Calu3 (cell line): ENCODE data around the gene PPBP. TPM values are rescaled to one million over a fixed set of nuclear protein-coding genes. Genes with fewer than 3 reads are reported as not detected.

Experiments used
- BruUV-seq: library from RNA; stranded (reverse); fragments of 400-500 nt; replicated peaks from 2 replicates; lab custom pipeline; 2021; lab: Mats Ljungman, UMichigan
- CTCF ChIA-PET: fragments of 300-600 bp; sonication (Branson Sonifier 250); formaldehyde crosslinking; loops from one replicate; lab custom pipeline; 2022; ENCODE audit warnings: antibody characterized with exemption; lab: Charles Lee
- DNase-seq: peaks from one replicate; pipeline ENCODE4 v3.0.0; 2022
- H3K27ac Mint-ChIP-seq: one replicate; pipeline ENCODE4 v1.8.0; 2022; ENCODE audit warnings: mixed read lengths; ENCODE audit not compliant: unreplicated experiment
- H3K27me3 Mint-ChIP-seq: one replicate; pipeline ENCODE4 v1.8.0; 2022; ENCODE audit warnings: mixed read lengths; ENCODE audit not compliant: unreplicated experiment
- H3K36me3 Mint-ChIP-seq: one replicate; pipeline ENCODE4 v1.8.0; 2022; ENCODE audit warnings: mild to moderate bottlenecking, moderate library complexity, mixed read lengths; ENCODE audit not compliant: insufficient read depth, unreplicated experiment
- H3K4me1 Mint-ChIP-seq: one replicate; pipeline ENCODE4 v1.8.0; 2022; ENCODE audit warnings: mild to moderate bottlenecking, low read depth, mixed read lengths; ENCODE audit not compliant: unreplicated experiment
- H3K4me3 Mint-ChIP-seq: one replicate; pipeline ENCODE4 v1.8.0; 2022; ENCODE audit warnings: mild to moderate bottlenecking, low read depth, moderate library complexity, mixed read lengths; ENCODE audit not compliant: unreplicated experiment
- H3K9me3 Mint-ChIP-seq: one replicate; pipeline ENCODE4 v1.8.0; 2022; ENCODE audit warnings: low read depth, mixed read lengths; ENCODE audit not compliant: unreplicated experiment
- intact Hi-C: fragments of 100-400 bp; cut with micrococcal nuclease; formaldehyde crosslinking; loops from one replicate; pipeline ENCODE4 v1.10.0; 2022; ENCODE audit not compliant: unreplicated experiment
- total RNA-seq: library from RNA; stranded (reverse); gene quantifications from 2 replicates; pipeline ENCODE4 v1.2.3, GENCODE V29; 2022
- TF ChIP-seq, protein P1 (sequence below): fragments of 200-600 bp; IDR thresholded peaks from one replicate; pipeline ENCODE4 v1.8.0; 2022; ENCODE audit warnings: antibody characterized with exemption; ENCODE audit not compliant: unreplicated experiment

The PPBP gene
- total RNA-seq, 1 experiment from 2014 or later = not detected

DNA sequence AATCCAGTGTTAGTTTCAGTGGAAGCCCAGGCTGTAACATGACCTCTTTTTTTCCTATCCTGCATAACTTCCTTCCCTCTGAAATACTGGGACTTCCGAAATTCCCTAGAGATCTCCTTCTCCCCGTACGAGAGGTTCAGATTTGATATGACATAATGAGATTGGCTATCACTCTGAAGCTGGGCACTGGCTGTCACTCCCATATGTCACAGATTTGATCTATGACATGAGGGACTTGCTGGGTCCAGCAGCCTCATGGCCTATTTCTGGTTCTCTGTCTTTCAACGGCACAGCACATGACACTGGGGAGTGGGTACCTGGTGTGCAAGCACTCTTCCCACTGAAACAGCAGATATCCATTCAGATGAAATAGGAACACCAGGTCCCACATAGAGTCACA lies 42.9 kb downstream of the PPBP start:
- no peak for DNase-seq
- Mint-ChIP-seq H3K4me1 (peaks cover 22% of the 10 kb centered on the region), H3K27ac (no peak overlapping the region), H3K9me3 (no peaks in the 10 kb centered on the region), H3K27me3 (peaks cover 14% of the 10 kb centered on the region), H3K36me3 (peaks cover 12% of the 10 kb centered on the region), H3K4me3 (peak overlapping the region; percentile 77)
- BruUV-seq = no TSS peak
- CTCF ChIA-PET = interaction anchor here (1.3 kb wide), 1 partner anchor 94 kb away, joined by 3 read pairs; the partner anchor contains the start of gene CXCL3
- intact Hi-C loops = no loop called here
- TF ChIP-seq, protein P1, sequence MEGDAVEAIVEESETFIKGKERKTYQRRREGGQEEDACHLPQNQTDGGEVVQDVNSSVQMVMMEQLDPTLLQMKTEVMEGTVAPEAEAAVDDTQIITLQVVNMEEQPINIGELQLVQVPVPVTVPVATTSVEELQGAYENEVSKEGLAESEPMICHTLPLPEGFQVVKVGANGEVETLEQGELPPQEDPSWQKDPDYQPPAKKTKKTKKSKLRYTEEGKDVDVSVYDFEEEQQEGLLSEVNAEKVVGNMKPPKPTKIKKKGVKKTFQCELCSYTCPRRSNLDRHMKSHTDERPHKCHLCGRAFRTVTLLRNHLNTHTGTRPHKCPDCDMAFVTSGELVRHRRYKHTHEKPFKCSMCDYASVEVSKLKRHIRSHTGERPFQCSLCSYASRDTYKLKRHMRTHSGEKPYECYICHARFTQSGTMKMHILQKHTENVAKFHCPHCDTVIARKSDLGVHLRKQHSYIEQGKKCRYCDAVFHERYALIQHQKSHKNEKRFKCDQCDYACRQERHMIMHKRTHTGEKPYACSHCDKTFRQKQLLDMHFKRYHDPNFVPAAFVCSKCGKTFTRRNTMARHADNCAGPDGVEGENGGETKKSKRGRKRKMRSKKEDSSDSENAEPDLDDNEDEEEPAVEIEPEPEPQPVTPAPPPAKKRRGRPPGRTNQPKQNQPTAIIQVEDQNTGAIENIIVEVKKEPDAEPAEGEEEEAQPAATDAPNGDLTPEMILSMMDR = no peak

DNA sequence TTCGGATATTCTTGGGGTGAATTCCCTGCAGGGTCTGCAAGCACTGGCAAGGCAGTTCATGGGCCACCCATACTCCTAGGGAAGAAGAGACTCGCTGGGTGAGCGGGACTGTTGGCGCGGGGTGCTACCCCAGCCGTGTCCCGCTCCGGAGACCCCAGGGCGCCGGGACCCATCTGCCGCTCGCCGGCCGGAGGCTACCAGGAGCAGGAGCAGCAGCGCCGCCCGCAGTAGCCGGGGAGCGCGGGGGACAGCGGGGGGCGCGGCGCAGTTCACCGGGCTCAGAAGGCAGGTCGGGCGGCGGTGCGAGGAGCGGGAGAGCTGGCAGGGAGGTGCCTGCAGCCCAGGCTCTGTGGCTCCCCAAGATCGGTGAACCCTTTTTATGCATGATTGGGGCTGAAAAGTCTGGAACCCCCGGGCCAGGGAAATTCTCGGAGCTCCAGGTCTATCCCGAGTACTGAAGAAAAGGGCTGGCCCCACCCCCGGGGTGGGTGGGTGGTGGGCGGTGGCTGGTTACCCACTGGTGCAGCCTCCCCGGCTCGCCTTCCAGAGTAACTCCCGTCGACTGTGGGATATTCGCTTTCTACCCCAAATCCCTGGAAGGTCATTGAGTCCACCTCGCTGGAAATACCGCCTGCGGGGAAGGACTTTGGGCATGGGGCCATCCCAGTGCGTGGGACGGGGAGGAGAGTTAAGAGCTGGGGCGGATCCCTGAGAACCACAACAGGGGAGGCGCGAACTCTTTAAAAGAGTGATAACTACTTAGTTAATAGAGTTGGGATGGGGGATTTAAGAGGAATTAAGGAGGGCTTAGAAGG lies 43.7 kb downstream of the PPBP start:
- H3K27me3 Mint-ChIP-seq = peaks cover 14% of the 10 kb centered on the region
- peak; percentile 45 for DNase-seq
- CTCF ChIA-PET = interaction anchor here (1.3 kb wide), 1 partner anchor 94 kb away, joined by 3 read pairs; the partner anchor contains the start of gene CXCL3

DNA sequence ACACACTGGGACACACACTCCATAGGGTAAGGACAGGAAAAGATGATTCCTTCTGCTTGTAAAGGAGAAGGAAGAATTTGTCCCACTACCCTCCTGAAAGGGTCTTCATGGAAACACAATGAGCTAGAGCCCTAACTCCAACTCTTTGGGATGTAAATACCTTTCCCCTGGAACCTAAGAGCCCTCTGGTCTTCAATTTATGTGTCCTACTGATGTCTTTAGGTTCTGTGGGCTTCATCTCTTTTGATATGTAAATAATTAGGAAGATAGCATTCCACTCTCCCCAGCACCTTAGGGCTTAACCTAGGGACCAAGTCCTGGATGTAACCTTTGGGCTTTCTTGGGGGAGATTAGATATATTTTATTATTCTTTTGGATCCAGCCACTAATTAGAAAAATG lies 44.4 kb downstream of the PPBP start:
- CTCF ChIA-PET = no interaction called here
- Mint-ChIP-seq H3K4me3 (peak overlapping the region; percentile 77), H3K36me3 (peaks cover 12% of the 10 kb centered on the region), H3K9me3 (peaks cover 3% of the 10 kb centered on the region), H3K4me1 (peaks cover 11% of the 10 kb centered on the region), H3K27ac (no peak overlapping the region), H3K27me3 (peaks cover 14% of the 10 kb centered on the region)
- no peak for DNase-seq
- TF ChIP-seq, protein P1 = no peak
- no TSS peak for BruUV-seq
- intact Hi-C loops = loop anchor here (5.0 kb wide), 1 partner anchor 49 kb away; no protein-coding TSS in a partner anchor

More for the DNA sequence above, 43.7 kb downstream of the PPBP start:
- TF ChIP-seq, protein P1 = no peak
- Mint-ChIP-seq H3K36me3 (peaks cover 12% of the 10 kb centered on the region), H3K4me1 (peaks cover 18% of the 10 kb centered on the region), H3K9me3 (no peaks in the 10 kb centered on the region), H3K4me3 (peak overlapping the region; percentile 77), H3K27ac (peak overlapping the region; percentile 60)
- BruUV-seq = no TSS peak
- intact Hi-C loops = loop anchor here (5.0 kb wide), 1 partner anchor 48 kb away; no protein-coding TSS in a partner anchor

DNA sequence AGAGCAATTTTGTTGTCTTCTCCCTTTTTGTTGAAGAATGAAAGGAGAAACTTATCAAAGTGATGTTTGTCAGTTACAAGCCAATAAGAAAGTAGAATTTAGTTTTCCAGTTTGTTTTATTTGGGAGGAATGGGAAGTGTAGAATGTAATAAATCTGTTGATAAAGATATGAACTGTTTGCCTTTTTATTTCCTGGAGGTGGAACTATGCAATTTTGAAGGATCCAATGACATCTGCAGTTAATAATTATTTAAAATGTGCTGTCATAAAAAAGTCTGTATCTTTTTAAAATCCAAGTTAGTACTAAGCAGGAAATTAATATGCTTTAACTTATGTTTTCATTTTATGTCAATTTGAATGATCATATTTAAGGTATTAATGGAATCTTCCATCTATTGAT lies 51.0 kb downstream of the PPBP start:
- intact Hi-C loops = no loop called here
- no peak for DNase-seq
- no TSS peak for BruUV-seq
- Mint-ChIP-seq H3K27ac (no peak overlapping the region), H3K4me1 (peaks cover 19% of the 10 kb centered on the region), H3K4me3 (no peak overlapping the region), H3K27me3 (peaks cover under 1% of the 10 kb centered on the region), H3K36me3 (no peaks in the 10 kb centered on the region), H3K9me3 (peaks cover 4% of the 10 kb centered on the region)
- CTCF ChIA-PET = no interaction called here
- TF ChIP-seq, protein P1 = no peak

Other genes starting within 250 kb of the PPBP start
- gene CXCL8, start 247.6 kb downstream of the PPBP start, total RNA-seq = 222 and 404 TPM in 2 replicates
- 48.2 and 91.0 TPM in 2 replicates for gene CXCL6, start 151.5 kb downstream of the PPBP start, total RNA-seq
- gene PF4V1, start 134.9 kb downstream of the PPBP start, total RNA-seq = not detected in 2 replicates
- gene CXCL1, start 118.8 kb downstream of the PPBP start, total RNA-seq = 212 and 414 TPM in 2 replicates
- gene PF4, start 6.2 kb downstream of the PPBP start, total RNA-seq = 0.93 and 1.3 TPM in 2 replicates
- gene CXCL5, start 10.5 kb upstream of the PPBP start, total RNA-seq = 1,110 and 1,906 TPM in 2 replicates
- gene CXCL3, start 50.5 kb upstream of the PPBP start, total RNA-seq = 80.8 and 153 TPM in 2 replicates
- gene CXCL2, start 111.0 kb upstream of the PPBP start, total RNA-seq = 110 and 189 TPM in 2 replicates
- gene MTHFD2L, start 169.9 kb upstream of the PPBP start, total RNA-seq = 21.8 and 24.1 TPM in 2 replicates